Esophagus squamous epithelium (tissue), 5 donors: ENCODE results near the gene TBC1D5. TPM values are rescaled to one million over a fixed set of nuclear protein-coding genes. Genes with fewer than 3 reads are reported as not detected.
"Not testable (repeated sequence)": the region's sequence is repeated elsewhere in the genome, so short reads cannot be mapped to it uniquely, and the experiment has no call there.

Experiments used
- DNase-seq: peaks from one replicate; lab custom pipeline; 2025; lab: John Stamatoyannopoulos, UW
- H3K27ac ChIP-seq, 4 donors: fragments of 200-600 bp; sonication (generic); one replicate each; pipeline ENCODE4 v1.5.1; 2016 to 2019; ENCODE audit warnings: mild to moderate bottlenecking in 1 of 4
- H3K27me3 ChIP-seq, 4 donors: fragments of 200-600 bp; sonication (generic); 1 replicate in 3 of 4; 2 replicates in 1 of 4; pipeline versions ENCODE4 v1.5.1 to v1.6.0; 2017 to 2021; ENCODE audit warnings: antibody characterized with exemption in 1 of 4
- H3K36me3 ChIP-seq, 3 donors: fragments of 200-600 bp; sonication (generic); one replicate each; pipeline ENCODE4 v1.5.1; 2016 to 2019
- H3K4me1 ChIP-seq, 3 donors: fragments of 200-600 bp; sonication (generic); one replicate each; pipeline ENCODE4 v1.5.1; 2017 to 2019
- H3K4me3 ChIP-seq, 4 donors: fragments of 200-600 bp; sonication (generic); 1 replicate in 3 of 4; 2 replicates in 1 of 4; pipeline ENCODE4 v1.5.1; 2016 to 2019; ENCODE audit warnings: mild to moderate bottlenecking in 2 of 4, moderate library complexity in 1 of 4
- H3K9me3 ChIP-seq, 3 donors: fragments of 200-600 bp; sonication (generic); one replicate each; pipeline ENCODE4 v1.5.1; 2016 to 2019
- POLR2A ChIP-seq, 4 donors: fragments of 450-650 bp; IDR thresholded peaks; one replicate each; pipeline ENCODE4 v1.6.1; 2017; ENCODE audit warnings: antibody characterized with exemption in 4 of 4, mild to moderate bottlenecking in 4 of 4, moderate library complexity in 3 of 4
- WGBS, 2 donors: methylation state at CpG; one replicate each; pipeline ENCODE4 v1.1.5; 2018; 5-methylcytosine and 5-hydroxymethylcytosine counted together
- intact Hi-C: fragments of 100-400 bp; cut with DNase I; formaldehyde crosslinking; loops from one replicate; pipeline ENCODE4 v1.15.0; 2022
- total RNA-seq, 4 donors: library from RNA; depleted of rRNA; stranded (reverse); fragments of >200 nt; gene quantifications; one replicate each; pipeline ENCODE4 v1.1.0, GENCODE V29; 2016
- TF ChIP-seq, protein P1 (sequence below), 6 experiments: fragments of 450-650 bp in 4 of 6; fragments of 200-600 bp in 2 of 6; sonication (generic) in 2 of 6; IDR thresholded peaks; one replicate each; pipeline ENCODE4 v1.5.1; 2016 to 2019; ENCODE audit warnings: antibody characterized with exemption in 6 of 6, mild to moderate bottlenecking in 4 of 6, moderate library complexity in 4 of 6
- donor health status: DM: yes; HTN: yes; CAD: no.

The TBC1D5 gene
- total RNA-seq, 4 donors from 2014 or later, result 32.8 to 56.1 (median 39.9) TPM

DNA sequence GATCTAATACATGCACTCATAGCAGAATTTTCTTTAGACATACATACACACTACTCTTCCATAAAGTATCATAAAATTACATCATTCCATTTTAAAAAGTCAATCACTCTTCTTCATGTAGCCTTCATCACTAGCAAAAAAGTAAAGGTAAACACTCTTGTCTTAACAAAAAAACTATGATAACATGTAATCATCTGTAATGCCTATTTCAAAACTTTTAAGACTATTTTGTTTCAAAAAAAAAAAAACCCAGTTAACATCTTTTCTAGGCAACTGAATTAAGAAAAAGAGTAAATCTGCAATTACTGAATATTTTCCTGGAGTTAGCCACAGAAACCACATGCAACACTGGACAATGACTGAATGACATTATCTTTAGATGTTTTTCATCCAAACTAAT lies 4.8 kb downstream of the TBC1D5 start:
- peaks cover 0 to 43% (median 21%) of the 10 kb centered on the region in 3 donors for H3K4me1 ChIP-seq
- H3K9me3 ChIP-seq, result no peaks in the 10 kb centered on the region
- no peak for TF ChIP-seq POLR2A (IDR thresholded peaks at IDR 0.05)
- TF ChIP-seq, protein P1, sequence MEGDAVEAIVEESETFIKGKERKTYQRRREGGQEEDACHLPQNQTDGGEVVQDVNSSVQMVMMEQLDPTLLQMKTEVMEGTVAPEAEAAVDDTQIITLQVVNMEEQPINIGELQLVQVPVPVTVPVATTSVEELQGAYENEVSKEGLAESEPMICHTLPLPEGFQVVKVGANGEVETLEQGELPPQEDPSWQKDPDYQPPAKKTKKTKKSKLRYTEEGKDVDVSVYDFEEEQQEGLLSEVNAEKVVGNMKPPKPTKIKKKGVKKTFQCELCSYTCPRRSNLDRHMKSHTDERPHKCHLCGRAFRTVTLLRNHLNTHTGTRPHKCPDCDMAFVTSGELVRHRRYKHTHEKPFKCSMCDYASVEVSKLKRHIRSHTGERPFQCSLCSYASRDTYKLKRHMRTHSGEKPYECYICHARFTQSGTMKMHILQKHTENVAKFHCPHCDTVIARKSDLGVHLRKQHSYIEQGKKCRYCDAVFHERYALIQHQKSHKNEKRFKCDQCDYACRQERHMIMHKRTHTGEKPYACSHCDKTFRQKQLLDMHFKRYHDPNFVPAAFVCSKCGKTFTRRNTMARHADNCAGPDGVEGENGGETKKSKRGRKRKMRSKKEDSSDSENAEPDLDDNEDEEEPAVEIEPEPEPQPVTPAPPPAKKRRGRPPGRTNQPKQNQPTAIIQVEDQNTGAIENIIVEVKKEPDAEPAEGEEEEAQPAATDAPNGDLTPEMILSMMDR (IDR thresholded peaks at IDR 0.05), result no peak
- intact Hi-C loops, result no loop called here
- no peak for DNase-seq
- no peaks in the 10 kb centered on the region for H3K36me3 ChIP-seq
- no peak overlapping the region for H3K4me3 ChIP-seq
- H3K27me3 ChIP-seq, result no peaks in the 10 kb centered on the region
- no peak overlapping the region for H3K27ac ChIP-seq

- H3K36me3 ChIP-seq, H3K9me3 ChIP-seq, H3K4me3 ChIP-seq, H3K27me3 ChIP-seq, DNase-seq, intact Hi-C loops, H3K27ac ChIP-seq: not testable (repeated sequence)
- peaks cover 0 to 31% (median 13%) of the 10 kb centered on the region in 3 donors for H3K4me1 ChIP-seq
- WGBS, 2 donors, result 94 to 98% methylated on average over 7 of the region's 7 CpGs
Observed at GRCh38 chr3:17735362-17735761, 7.1 kb downstream of the TBC1D5 start.

- TF ChIP-seq, protein P1 (IDR thresholded peaks at IDR 0.05), result no peak
- TF ChIP-seq POLR2A (IDR thresholded peaks at IDR 0.05), result no peak
- no peaks in the 10 kb centered on the region for H3K27me3 ChIP-seq
- WGBS, 2 donors, result 92 to 94% methylated on average over 2 of the region's 2 CpGs
- no peak for DNase-seq
- no peaks in the 10 kb centered on the region for H3K36me3 ChIP-seq
- H3K9me3 ChIP-seq, result no peaks in the 10 kb centered on the region
- peaks cover 0 to 15% (median 0%) of the 10 kb centered on the region in 3 donors for H3K4me1 ChIP-seq
- intact Hi-C loops, result no loop called here
- H3K4me3 ChIP-seq, result no peak overlapping the region
- H3K27ac ChIP-seq, result no peak overlapping the region
Observed at GRCh38 chr3:17733768-17734167, 8.7 kb downstream of the TBC1D5 start.

GRCh38 chr3:17733215-17733614 lies 9.2 kb downstream of the TBC1D5 start:
- no peaks in the 10 kb centered on the region for H3K9me3 ChIP-seq
- no peaks in the 10 kb centered on the region for H3K36me3 ChIP-seq
- H3K27me3 ChIP-seq, result no peaks in the 10 kb centered on the region
- intact Hi-C loops, result no loop called here
- DNase-seq, result no peak
- no peak overlapping the region for H3K4me3 ChIP-seq
- no peak overlapping the region for H3K27ac ChIP-seq
- H3K4me1 ChIP-seq, result peaks cover 0 to 10% (median 0%) of the 10 kb centered on the region in 3 donors
- 74 to 86% methylated on average over 3 of the region's 3 CpGs for WGBS, 2 donors
- TF ChIP-seq, protein P1 (IDR thresholded peaks at IDR 0.05), result no peak
- TF ChIP-seq POLR2A (IDR thresholded peaks at IDR 0.05), result no peak

- Histone ChIP-seq H3K9me3 (no peaks in the 10 kb centered on the region), H3K4me1 (no peaks in the 10 kb centered on the region)
Observed at GRCh38 chr3:17730318-17730967, 12.0 kb downstream of the TBC1D5 start.

More at GRCh38 chr3:17730318-17730967, 12.0 kb downstream of the TBC1D5 start:
- Histone ChIP-seq H3K27ac (no peak overlapping the region), H3K36me3 (peaks cover 0 to 21% (median 0%) of the 10 kb centered on the region in 3 donors), H3K27me3 (no peaks in the 10 kb centered on the region), H3K4me3 (no peak overlapping the region)
- no peak for DNase-seq
- 87 to 92% methylated on average over 4 of the region's 4 CpGs for WGBS, 2 donors
- TF ChIP-seq, protein P1 (IDR thresholded peaks at IDR 0.05), result no peak
- no peak for TF ChIP-seq POLR2A (IDR thresholded peaks at IDR 0.05)
- intact Hi-C loops, result no loop called here
